Caco-2 (cell line): Measurements from ENCODE around the gene TTC9B. TPM values are rescaled to one million over a fixed set of nuclear protein-coding genes. Genes with fewer than 3 reads are reported as not detected.

Source experiments
- BruUV-seq: library from RNA; stranded (reverse); fragments of 400-500 nt; replicated peaks from 2 replicates; lab custom pipeline; 2021; lab: Mats Ljungman, UMichigan
- CTCF ChIA-PET: fragments of 300-600 bp; sonication (Branson Sonifier 250); formaldehyde crosslinking; loops from one replicate; lab custom pipeline; 2022; ENCODE audit warnings: antibody characterized with exemption; lab: Charles Lee
- POLR2A ChIA-PET: fragments of 300-600 bp; sonication (Branson Sonifier 250); formaldehyde crosslinking; loops from one replicate; lab custom pipeline; 2022; ENCODE audit warnings: antibody characterized with exemption; lab: Charles Lee
- DNase-seq, 2 experiments: peaks; one replicate each; pipeline versions ENCODE4 v3.0.0 to v3.0.0-alpha.2; 2020 to 2022
- H3K27me3 ChIP-seq: replicated peaks from 2 replicates; pipeline ENCODE4 v1.6.0; 2011; ENCODE audit warnings: low read length; ENCODE audit not compliant: control insufficient read depth, insufficient read depth
- H3K36me3 ChIP-seq: 2 replicates; pipeline ENCODE4 v1.5.1; 2011; ENCODE audit warnings: low read length; ENCODE audit not compliant: control insufficient read depth, insufficient read depth
- H3K4me1 ChIP-seq: fragments of 250-450 bp; sonication (Bioruptor Pico); 2 replicates; pipeline ENCODE4 v1.5.1; 2020; ENCODE audit warnings: mild to moderate bottlenecking
- H3K4me3 ChIP-seq: 2 replicates; pipeline ENCODE4 v1.5.1; 2011; ENCODE audit warnings: low read depth, mild to moderate bottlenecking, control low read depth, low read length
- H3K9me3 ChIP-seq: fragments of 250-450 bp; sonication (Bioruptor Pico); 2 replicates; pipeline ENCODE4 v1.5.1; 2020; ENCODE audit warnings: mild to moderate bottlenecking, moderate library complexity
- H3K27ac Mint-ChIP-seq: one replicate; pipeline ENCODE4 v1.8.0; 2022; ENCODE audit warnings: mixed read lengths; ENCODE audit not compliant: unreplicated experiment
- H3K27me3 Mint-ChIP-seq: one replicate; pipeline ENCODE4 v1.8.0; 2022; ENCODE audit warnings: mixed read lengths; ENCODE audit not compliant: insufficient read depth, unreplicated experiment
- H3K36me3 Mint-ChIP-seq: one replicate; pipeline ENCODE4 v1.8.0; 2022; ENCODE audit warnings: mild to moderate bottlenecking, mixed read lengths; ENCODE audit not compliant: insufficient read depth, unreplicated experiment
- H3K4me1 Mint-ChIP-seq: one replicate; pipeline ENCODE4 v1.8.0; 2022; ENCODE audit warnings: low read depth, mixed read lengths; ENCODE audit not compliant: unreplicated experiment
- H3K4me3 Mint-ChIP-seq: one replicate; pipeline ENCODE4 v1.8.0; 2022; ENCODE audit warnings: mild to moderate bottlenecking, moderate library complexity, mixed read lengths; ENCODE audit not compliant: unreplicated experiment
- H3K9me3 Mint-ChIP-seq: one replicate; pipeline ENCODE4 v1.8.0; 2022; ENCODE audit warnings: mixed read lengths; ENCODE audit not compliant: unreplicated experiment
- intact Hi-C: fragments of 100-400 bp; cut with micrococcal nuclease; formaldehyde crosslinking; loops from one replicate; pipeline ENCODE4 v1.10.0; 2022; ENCODE audit not compliant: unreplicated experiment
- total RNA-seq: library from RNA; stranded (reverse); gene quantifications from 2 replicates; pipeline ENCODE4 v1.2.3, GENCODE V29; 2022
- TF ChIP-seq, protein P1 (sequence below), 2 experiments: fragments of 200-600 bp in 1 of 2; IDR thresholded peaks; 1 replicate in 1 of 2; 2 replicates in 1 of 2; pipeline versions ENCODE4 v1.5.1 to v1.8.0; 2011 to 2022; ENCODE audit warnings: antibody characterized with exemption in 1 of 2, control low read depth in 1 of 2, inconsistent platforms in 1 of 2, low read depth in 1 of 2, low read length in 1 of 2, mild to moderate bottlenecking in 1 of 2, moderate library complexity in 1 of 2; ENCODE audit not compliant: insufficient read depth in 1 of 2, severe bottlenecking in 1 of 2, unreplicated experiment in 1 of 2

TTC9B gene
- total RNA-seq, 1 experiment from 2014 or later = not detected

GRCh38 chr19:40244579-40245317, 26.6 kb upstream of the TTC9B start:
- CTCF ChIA-PET = no interaction called here
- H3K4me1 Mint-ChIP-seq = peaks cover 3% of the 10 kb centered on the region
- no peak overlapping the region for H3K27ac Mint-ChIP-seq
- peaks cover 32% of the 10 kb centered on the region for H3K36me3 Mint-ChIP-seq
- H3K4me3 Mint-ChIP-seq = no peak overlapping the region
- TF ChIP-seq, protein P1, sequence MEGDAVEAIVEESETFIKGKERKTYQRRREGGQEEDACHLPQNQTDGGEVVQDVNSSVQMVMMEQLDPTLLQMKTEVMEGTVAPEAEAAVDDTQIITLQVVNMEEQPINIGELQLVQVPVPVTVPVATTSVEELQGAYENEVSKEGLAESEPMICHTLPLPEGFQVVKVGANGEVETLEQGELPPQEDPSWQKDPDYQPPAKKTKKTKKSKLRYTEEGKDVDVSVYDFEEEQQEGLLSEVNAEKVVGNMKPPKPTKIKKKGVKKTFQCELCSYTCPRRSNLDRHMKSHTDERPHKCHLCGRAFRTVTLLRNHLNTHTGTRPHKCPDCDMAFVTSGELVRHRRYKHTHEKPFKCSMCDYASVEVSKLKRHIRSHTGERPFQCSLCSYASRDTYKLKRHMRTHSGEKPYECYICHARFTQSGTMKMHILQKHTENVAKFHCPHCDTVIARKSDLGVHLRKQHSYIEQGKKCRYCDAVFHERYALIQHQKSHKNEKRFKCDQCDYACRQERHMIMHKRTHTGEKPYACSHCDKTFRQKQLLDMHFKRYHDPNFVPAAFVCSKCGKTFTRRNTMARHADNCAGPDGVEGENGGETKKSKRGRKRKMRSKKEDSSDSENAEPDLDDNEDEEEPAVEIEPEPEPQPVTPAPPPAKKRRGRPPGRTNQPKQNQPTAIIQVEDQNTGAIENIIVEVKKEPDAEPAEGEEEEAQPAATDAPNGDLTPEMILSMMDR (IDR thresholded peaks at IDR 0.05; ENCODE audit: insufficient read depth in 1 of 2, low read depth in 1 of 2, low read length in 1 of 2, severe bottlenecking in 1 of 2, unreplicated experiment in 1 of 2) = no peak
- Histone ChIP-seq H3K36me3 (no peaks in the 10 kb centered on the region; the same call in 1 of the 2 replicates), H3K27me3 (no peaks in the 10 kb centered on the region), H3K9me3 (no peaks in the 10 kb centered on the region), H3K4me1 (no peaks in the 10 kb centered on the region), H3K4me3 (no peak overlapping the region)
- DNase-seq = no peak
- POLR2A ChIA-PET = no interaction called here
- no peaks in the 10 kb centered on the region for H3K27me3 Mint-ChIP-seq
- BruUV-seq = no TSS peak
- no peaks in the 10 kb centered on the region for H3K9me3 Mint-ChIP-seq
- intact Hi-C loops = no loop called here

DNA sequence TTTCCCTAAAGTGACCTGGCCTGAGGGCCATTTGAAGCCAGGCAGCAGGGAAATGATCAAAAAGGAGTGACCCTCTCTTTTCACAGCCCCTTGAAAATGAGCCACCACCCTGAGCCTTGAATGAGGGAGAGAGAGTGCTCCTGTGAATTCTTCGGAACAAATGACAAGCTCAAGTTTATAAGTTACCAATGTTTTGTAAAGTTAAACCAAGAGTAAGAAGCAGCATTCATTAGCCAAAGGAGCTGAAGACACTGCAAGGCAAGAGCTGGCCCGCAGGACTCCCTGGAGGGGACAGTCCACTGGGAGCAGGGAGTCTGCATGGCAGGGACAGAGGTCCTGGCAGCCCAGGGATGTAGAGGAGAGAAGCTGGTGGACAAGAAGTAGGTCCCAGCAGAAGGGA, 25.0 kb upstream of the TTC9B start:
- CTCF ChIA-PET = interaction anchor here (0.7 kb wide), 1 partner anchor 22 kb away, joined by 3 read pairs; no protein-coding TSS in a partner anchor
- Mint-ChIP-seq H3K9me3 (no peaks in the 10 kb centered on the region), H3K36me3 (peaks cover 30% of the 10 kb centered on the region), H3K4me3 (no peak overlapping the region), H3K27ac (no peak overlapping the region), H3K4me1 (no peaks in the 10 kb centered on the region), H3K27me3 (no peaks in the 10 kb centered on the region)
- no TSS peak for BruUV-seq
- H3K36me3 ChIP-seq = peaks cover 1% of the 10 kb centered on the region
- no peaks in the 10 kb centered on the region for H3K4me1 ChIP-seq
- no peak overlapping the region for H3K4me3 ChIP-seq
- no peaks in the 10 kb centered on the region for H3K9me3 ChIP-seq
- DNase-seq = no peak
- POLR2A ChIA-PET = no interaction called here
- intact Hi-C loops = no loop called here
- no peaks in the 10 kb centered on the region for H3K27me3 ChIP-seq
- TF ChIP-seq, protein P1 (IDR thresholded peaks at IDR 0.05; ENCODE audit: insufficient read depth in 1 of 2, low read depth in 1 of 2, low read length in 1 of 2, severe bottlenecking in 1 of 2, unreplicated experiment in 1 of 2) = no peak

GRCh38 chr19:40242480-40242879, 24.3 kb upstream of the TTC9B start:
- Mint-ChIP-seq H3K9me3 (no peaks in the 10 kb centered on the region), H3K4me3 (no peak overlapping the region), H3K27ac (no peak overlapping the region), H3K4me1 (no peaks in the 10 kb centered on the region), H3K27me3 (no peaks in the 10 kb centered on the region), H3K36me3 (peaks cover 30% of the 10 kb centered on the region)
- Histone ChIP-seq H3K4me3 (no peak overlapping the region), H3K4me1 (no peaks in the 10 kb centered on the region), H3K9me3 (no peaks in the 10 kb centered on the region), H3K36me3 (peaks cover 3% of the 10 kb centered on the region), H3K27me3 (no peaks in the 10 kb centered on the region)
- intact Hi-C loops = no loop called here
- ChIA-PET POLR2A (no interaction called here), CTCF (no interaction called here)
- BruUV-seq = no TSS peak
- no peak for DNase-seq
- TF ChIP-seq, protein P1 (IDR thresholded peaks at IDR 0.05; ENCODE audit: insufficient read depth in 1 of 2, low read depth in 1 of 2, low read length in 1 of 2, severe bottlenecking in 1 of 2, unreplicated experiment in 1 of 2) = no peak
